Right cardiac atrium (tissue), 5 donors: Measurements from ENCODE around the gene BTBD16. TPM values are rescaled to one million over a fixed set of nuclear protein-coding genes. Genes with fewer than 3 reads are reported as not detected.

Source experiments
- ATAC-seq, 2 donors: fragments of 200-7000 bp; cut with Tn5 transposase; one replicate each; pipeline versions ENCODE4 v1.8.0 to v1.9.1; 2020; ENCODE audit warnings: moderate library complexity in 2 of 2, mild to moderate bottlenecking in 1 of 2
- DNase-seq, 3 donors: peaks; one replicate each; pipeline ENCODE4 v3.0.0-alpha.2; 2020
- H3K27ac ChIP-seq: one replicate; pipeline ENCODE4 v1.5.1; 2013; ENCODE audit warnings: mild to moderate bottlenecking, low read length, control low read depth, moderate library complexity
- H3K27me3 ChIP-seq: one replicate; pipeline ENCODE4 v1.6.1; 2013; ENCODE audit not compliant: control insufficient read depth, insufficient read depth
- H3K4me1 ChIP-seq: one replicate; pipeline ENCODE4 v1.6.1; 2013; ENCODE audit warnings: low read length; ENCODE audit not compliant: control insufficient read depth, insufficient read depth
- H3K4me3 ChIP-seq: one replicate; pipeline ENCODE4 v1.5.1; 2013; ENCODE audit warnings: low read length, control low read depth
- H3K9me3 ChIP-seq: one replicate; pipeline ENCODE4 v1.6.1; 2013; ENCODE audit warnings: low read length; ENCODE audit not compliant: control insufficient read depth
- WGBS: extraction: QIAGEN DNeasy Blood & Tissue Kit; methylation state at CpG from one replicate; pipeline ENCODE4 v1.1.7; 2013; 5-methylcytosine and 5-hydroxymethylcytosine counted together
- intact Hi-C, 4 donors: fragments of 100-400 bp; cut with DNase I; formaldehyde crosslinking; loops; one replicate each; pipeline versions ENCODE4 v1.11.0 to v1.14.0; 2022 to 2023
- polyA plus RNA-seq: library from polyadenylated mRNA; stranded (reverse); fragments of 200-250 nt; gene quantifications from one replicate; pipeline ENCODE4 v1.2.3, GENCODE V29; 2013
- total RNA-seq, 4 donors: library from RNA; stranded (reverse); fragmentation: NEBNext Ultra II Directional; extraction: Animal tissue kit (Norgen Biotek cat#: 25700); gene quantifications; one replicate each; pipeline ENCODE4 v1.2.1, GENCODE V29; 2021
- donor health status: healthy with polysubstance abuse.
- donor health status: DM: no; HTN: yes; CAD: no.
- donor health status: DM: no; HTN: no; CAD: no.
- donor health status: DM: no; HTN: yes; CAD: no; lungs with severe emphysema.
- donor health status: DM: yes; HTN: yes; CAD: no.

Gene BTBD16
- total and polyA plus RNA-seq, 5 donors, result 0.11 to 0.17 TPM; not detected in 3

- intact Hi-C loops, result loop anchor here in 3 of 4 donors (5.0 to 10.0 kb wide), 3 partner anchors 141 to 406 kb away; partner anchors contain the start of gene DMBT1 (in 1 of the 3)
- ATAC-seq, result no peak
- no peak for DNase-seq
- Histone ChIP-seq H3K9me3 (no peaks in the 10 kb centered on the region), H3K4me3 (no peak overlapping the region), H3K4me1 (no peaks in the 10 kb centered on the region), H3K27me3 (no peaks in the 10 kb centered on the region), H3K27ac (no peak overlapping the region)
- 92% methylated on average over 8 of the region's 8 CpGs for WGBS
These were observed 25.4 kb downstream of the BTBD16 start for GRCh38 chr10:122296363-122297120.

GRCh38 chr10:122297583-122297982, 26.5 kb downstream of the BTBD16 start:
- no peak for DNase-seq
- Histone ChIP-seq H3K4me1 (no peaks in the 10 kb centered on the region), H3K27ac (no peak overlapping the region), H3K27me3 (no peaks in the 10 kb centered on the region), H3K4me3 (no peak overlapping the region), H3K9me3 (no peaks in the 10 kb centered on the region)
- 85% methylated on average over 8 of the region's 8 CpGs for WGBS
- intact Hi-C loops, result loop anchor here in 3 of 4 donors (5.0 to 10.0 kb wide), 3 partner anchors 140 to 405 kb away; partner anchors contain the start of gene DMBT1 (in 1 of the 3)
- no peak for ATAC-seq

- Histone ChIP-seq H3K27ac (no peak overlapping the region), H3K4me1 (no peaks in the 10 kb centered on the region), H3K9me3 (no peaks in the 10 kb centered on the region), H3K4me3 (no peak overlapping the region), H3K27me3 (no peaks in the 10 kb centered on the region)
- no peak for DNase-seq
- no peak for ATAC-seq
- WGBS, result 87% methylated on average over 6 of the region's 6 CpGs
- intact Hi-C loops, result loop anchor here (2.0 to 10.0 kb wide), 6 partner anchors 139 to 404 kb away; partner anchors contain the start of gene DMBT1 (in 1 of the 4)
These were observed 27.1 kb downstream of the BTBD16 start for GRCh38 chr10:122298206-122298597.

GRCh38 chr10:122298598-122299301, 27.7 kb downstream of the BTBD16 start:
- no peaks in the 10 kb centered on the region for H3K4me1 ChIP-seq
- no peaks in the 10 kb centered on the region for H3K9me3 ChIP-seq
- ATAC-seq (peak; percentile 82 to 86), DNase-seq (peak; percentile 66 to 90 (median 87))
- no peak overlapping the region for H3K27ac ChIP-seq
- WGBS, result 24% methylated on average over 15 of the region's 15 CpGs
- H3K27me3 ChIP-seq, result no peaks in the 10 kb centered on the region
- no peak overlapping the region for H3K4me3 ChIP-seq
- intact Hi-C loops, result loop anchor here (2.0 to 10.0 kb wide), 6 partner anchors 138 to 404 kb away; partner anchors contain the start of gene DMBT1 (in 1 of the 4)

- Histone ChIP-seq H3K9me3 (no peaks in the 10 kb centered on the region), H3K27ac (no peak overlapping the region), H3K4me3 (no peak overlapping the region), H3K4me1 (no peaks in the 10 kb centered on the region), H3K27me3 (no peaks in the 10 kb centered on the region)
- WGBS, result 84% methylated on average over 14 of the region's 14 CpGs
- ATAC-seq (no peak), DNase-seq (no peak)
- intact Hi-C loops, result loop anchor here (2.0 to 10.0 kb wide), 8 partner anchors 135 to 403 kb away; partner anchors contain the start of gene DMBT1 (in 2 of the 4)
These were observed 28.5 kb downstream of the BTBD16 start for GRCh38 chr10:122299423-122300075.

GRCh38 chr10:122301055-122301810, 30.1 kb downstream of the BTBD16 start:
- H3K27ac ChIP-seq, result no peak overlapping the region
- H3K9me3 ChIP-seq, result no peaks in the 10 kb centered on the region
- no peaks in the 10 kb centered on the region for H3K4me1 ChIP-seq
- no peaks in the 10 kb centered on the region for H3K27me3 ChIP-seq
- ATAC-seq (peak; percentile 17 to 40), DNase-seq (no peak)
- 54% methylated on average over 12 of the region's 12 CpGs for WGBS
- intact Hi-C loops, result loop anchor here in 2 of 4 donors (5.0 to 10.0 kb wide), 2 partner anchors 134 to 261 kb away; partner anchors contain the start of gene DMBT1 (in 1 of the 2)
- no peak overlapping the region for H3K4me3 ChIP-seq

GRCh38 chr10:122301811-122302115, 30.7 kb downstream of the BTBD16 start:
- intact Hi-C loops, result loop anchor here in 2 of 4 donors (5.0 to 10.0 kb wide), 2 partner anchors 133 to 261 kb away; partner anchors contain the start of gene DMBT1 (in 1 of the 2)
- ATAC-seq, result no peak
- WGBS, result 92% methylated on average over 7 of the region's 7 CpGs
- Histone ChIP-seq H3K4me3 (no peak overlapping the region), H3K27ac (no peak overlapping the region), H3K9me3 (no peaks in the 10 kb centered on the region), H3K27me3 (no peaks in the 10 kb centered on the region), H3K4me1 (no peaks in the 10 kb centered on the region)
- DNase-seq, result no peak

GRCh38 chr10:122302315-122302714, 31.2 kb downstream of the BTBD16 start:
- DNase-seq, result no peak

GRCh38 chr10:122303271-122304053, 32.4 kb downstream of the BTBD16 start:
- intact Hi-C loops, result loop anchor here in 2 of 4 donors (5.0 to 10.0 kb wide), 2 partner anchors 131 to 259 kb away; partner anchors contain the start of gene DMBT1 (in 1 of the 2)
- WGBS, result 87% methylated on average over 9 of the region's 9 CpGs
- ATAC-seq, result no peak
- peaks cover 4% of the 10 kb centered on the region for H3K4me1 ChIP-seq
- no peaks in the 10 kb centered on the region for H3K9me3 ChIP-seq
- H3K27ac ChIP-seq, result no peak overlapping the region
- DNase-seq, result no peak
- H3K27me3 ChIP-seq, result no peaks in the 10 kb centered on the region
- no peak overlapping the region for H3K4me3 ChIP-seq

More at GRCh38 chr10:122302315-122302714, 31.2 kb downstream of the BTBD16 start:
- Histone ChIP-seq H3K9me3 (no peaks in the 10 kb centered on the region), H3K27me3 (no peaks in the 10 kb centered on the region), H3K4me3 (no peak overlapping the region), H3K4me1 (no peaks in the 10 kb centered on the region), H3K27ac (no peak overlapping the region)
- ATAC-seq, result no peak
- WGBS, result 99% methylated on average over 4 of the region's 4 CpGs
- intact Hi-C loops, result loop anchor here in 2 of 4 donors (5.0 to 10.0 kb wide), 2 partner anchors 132 to 260 kb away; partner anchors contain the start of gene DMBT1 (in 1 of the 2)
